Activated B cell treated with CpG ODN at 0.5 μM for 24 hours (primary cell): ENCODE data around the gene NKTR. TPM values are rescaled to one million over a fixed set of nuclear protein-coding genes. Genes with fewer than 3 reads are reported as not detected.

Experiments used
- ATAC-seq: fragments of 200-7000 bp; cut with Tn5 transposase; one replicate; pipeline ENCODE4 v1.10.0; 2021; ENCODE audit warnings: low read depth, mild to moderate bottlenecking, moderate library complexity
- CTCF ChIA-PET: fragments of 350-600 bp; sonication (Branson Sonifier 250); formaldehyde crosslinking; loops from one replicate; lab custom pipeline; 2021; ENCODE audit warnings: antibody characterized with exemption; lab: Charles Lee
- POLR2A ChIA-PET: fragments of 350-600 bp; sonication (Branson Sonifier 250); formaldehyde crosslinking; loops from one replicate; lab custom pipeline; 2021; ENCODE audit warnings: antibody characterized with exemption; lab: Charles Lee
- DNase-seq: peaks from one replicate; pipeline ENCODE4 v3.0.0; 2022
- H3K27ac Mint-ChIP-seq: one replicate; pipeline ENCODE4 v1.8.0; 2020; ENCODE audit warnings: mixed read lengths
- H3K27me3 Mint-ChIP-seq: one replicate; pipeline ENCODE4 v1.8.0; 2021; ENCODE audit warnings: mixed read lengths
- H3K36me3 Mint-ChIP-seq: one replicate; pipeline ENCODE4 v1.8.0; 2021; ENCODE audit warnings: low read depth, mixed read lengths
- H3K4me1 Mint-ChIP-seq: one replicate; pipeline ENCODE4 v1.8.0; 2021; ENCODE audit warnings: mixed read lengths
- H3K4me3 Mint-ChIP-seq: one replicate; pipeline ENCODE4 v1.8.0; 2020; ENCODE audit warnings: mild to moderate bottlenecking, mixed read lengths
- H3K9me3 Mint-ChIP-seq: one replicate; pipeline ENCODE4 v1.8.0; 2020; ENCODE audit warnings: mixed read lengths
- CTCF ChIP-seq: fragments of 200-600 bp; IDR thresholded peaks from one replicate; pipeline ENCODE4 v1.8.0; 2022; ENCODE audit warnings: antibody characterized with exemption, mild to moderate bottlenecking
- intact Hi-C: fragments of 100-400 bp; cut with micrococcal nuclease; formaldehyde crosslinking; loops from one replicate; pipeline ENCODE4 v1.15.1; 2024
- total RNA-seq: library from RNA; stranded (reverse); gene quantifications from 2 replicates; pipeline ENCODE4 v1.2.3, GENCODE V29; 2022

Gene NKTR
- total RNA-seq, 1 donor from 2014 or later, result 126 TPM

- POLR2A ChIA-PET, result no interaction called here
- TF ChIP-seq CTCF, result no peak
- no peak for ATAC-seq
- Mint-ChIP-seq H3K27me3 (peaks cover 2% of the 10 kb centered on the region), H3K4me1 (no peaks in the 10 kb centered on the region), H3K4me3 (no peak overlapping the region), H3K9me3 (no peaks in the 10 kb centered on the region), H3K27ac (no peak overlapping the region), H3K36me3 (no peaks in the 10 kb centered on the region)
- CTCF ChIA-PET, result no interaction called here
- DNase-seq, result no peak
- intact Hi-C loops, result no loop called here
These were observed 93.9 kb downstream of the NKTR start for GRCh38 chr3:42694366-42694765.

- ChIA-PET CTCF (no interaction called here), POLR2A (no interaction called here)
- ATAC-seq, result no peak
- no peak overlapping the region for H3K4me3 Mint-ChIP-seq
- no peak for TF ChIP-seq CTCF
- intact Hi-C loops, result no loop called here
- no peaks in the 10 kb centered on the region for H3K4me1 Mint-ChIP-seq
- no peak for DNase-seq
- peaks cover 11% of the 10 kb centered on the region for H3K27me3 Mint-ChIP-seq
- H3K36me3 Mint-ChIP-seq, result no peaks in the 10 kb centered on the region
- no peak overlapping the region for H3K27ac Mint-ChIP-seq
- no peaks in the 10 kb centered on the region for H3K9me3 Mint-ChIP-seq
These were observed 96.1 kb downstream of the NKTR start for GRCh38 chr3:42696356-42697288.

GRCh38 chr3:42697289-42698051 lies 97.0 kb downstream of the NKTR start:
- ChIA-PET CTCF (no interaction called here), POLR2A (no interaction called here)
- no peak for TF ChIP-seq CTCF
- H3K27me3 Mint-ChIP-seq, result peaks cover 11% of the 10 kb centered on the region
- ATAC-seq (no peak), DNase-seq (no peak)
- no peak overlapping the region for H3K4me3 Mint-ChIP-seq
- H3K4me1 Mint-ChIP-seq, result no peaks in the 10 kb centered on the region
- intact Hi-C loops, result no loop called here
- no peaks in the 10 kb centered on the region for H3K36me3 Mint-ChIP-seq
- H3K27ac Mint-ChIP-seq, result no peak overlapping the region
- no peaks in the 10 kb centered on the region for H3K9me3 Mint-ChIP-seq

Other genes starting within 250 kb of the NKTR start
- not detected in 2 replicates for gene LYZL4, start 190.1 kb upstream of the NKTR start, total RNA-seq
- gene VIPR1, start 98.0 kb upstream of the NKTR start, total RNA-seq, result 3.2 and 3.6 TPM in 2 replicates
- 36.4 and 38.3 TPM in 2 replicates for gene SEC22C, start 18.7 kb upstream of the NKTR start, total RNA-seq
- 57.0 and 61.3 TPM in 2 replicates for gene SS18L2, start 9.8 kb upstream of the NKTR start, total RNA-seq
- gene ZBTB47, start 53.0 kb downstream of the NKTR start, total RNA-seq, result 0.88 and 1.1 TPM in 2 replicates
- not detected in 2 replicates for gene KLHL40, start 84.9 kb downstream of the NKTR start, total RNA-seq
- not detected in 2 replicates for gene HHATL, start 102.1 kb downstream of the NKTR start, total RNA-seq
- 1.7 and 1.9 TPM in 2 replicates for gene CCDC13, start 172.6 kb downstream of the NKTR start, total RNA-seq
- 35.9 and 38.2 TPM in 2 replicates for gene HIGD1A, start 203.8 kb downstream of the NKTR start, total RNA-seq
- gene ACKR2, start 208.8 kb downstream of the NKTR start, total RNA-seq, result 0.22 and 0.76 TPM in 2 replicates